ENCODE results near the gene NAA25. TPM values are rescaled to one million over a fixed set of nuclear protein-coding genes. Genes with fewer than 3 reads are reported as not detected.

Gene NAA25
- total RNA-seq, 3 donors from 2014 or later: 16.8 to 29.2 (median 17.9) TPM

GRCh38 chr12:111981987-111982386 is 126.6 kb downstream of the NAA25 start:
- TF ChIP-seq CTCF (IDR thresholded peaks at IDR 0.05): no peak
- intact Hi-C loops (cut with DNase I, micrococcal nuclease): no loop called here

GRCh38 chr12:111980598-111980997 is 128.0 kb downstream of the NAA25 start:
- DNase-seq: no peak
- no peak overlapping the region for H3K4me3 ChIP-seq
- no peaks in the 10 kb centered on the region for H3K36me3 ChIP-seq (ENCODE audit: low read depth)
- TF ChIP-seq CTCF (IDR thresholded peaks at IDR 0.05): no peak
- ATAC-seq: no peak
- no peaks in the 10 kb centered on the region for H3K9me3 ChIP-seq
- H3K4me1 ChIP-seq (ENCODE audit: low read depth): no peaks in the 10 kb centered on the region
- intact Hi-C loops (cut with DNase I, micrococcal nuclease): no loop called here

More at GRCh38 chr12:111981987-111982386, 126.6 kb downstream of the NAA25 start:
- no peak overlapping the region for H3K4me3 ChIP-seq
- H3K36me3 ChIP-seq (ENCODE audit: low read depth): no peaks in the 10 kb centered on the region
- H3K9me3 ChIP-seq: no peaks in the 10 kb centered on the region
- H3K4me1 ChIP-seq (ENCODE audit: low read depth): no peaks in the 10 kb centered on the region
- ATAC-seq: no peak
- DNase-seq: no peak

- ATAC-seq: no peak
- intact Hi-C loops (cut with DNase I, micrococcal nuclease): no loop called here
- Histone ChIP-seq H3K36me3 (ENCODE audit: low read depth) (no peaks in the 10 kb centered on the region), H3K4me3 (no peak overlapping the region), H3K9me3 (no peaks in the 10 kb centered on the region), H3K4me1 (ENCODE audit: low read depth) (no peaks in the 10 kb centered on the region)
- no peak for TF ChIP-seq CTCF (IDR thresholded peaks at IDR 0.05)
- no peak for DNase-seq
These were observed 130.0 kb downstream of the NAA25 start for GRCh38 chr12:111978545-111978944.

GRCh38 chr12:111976860-111977259 is 131.7 kb downstream of the NAA25 start:
- no peaks in the 10 kb centered on the region for H3K9me3 ChIP-seq
- DNase-seq (no peak), ATAC-seq (no peak)
- H3K4me3 ChIP-seq: no peak overlapping the region
- no peak for TF ChIP-seq CTCF (IDR thresholded peaks at IDR 0.05)
- intact Hi-C loops (cut with DNase I, micrococcal nuclease): no loop called here
- no peaks in the 10 kb centered on the region for H3K4me1 ChIP-seq (ENCODE audit: low read depth)
- no peaks in the 10 kb centered on the region for H3K36me3 ChIP-seq (ENCODE audit: low read depth)

Small RNA genes within 50 kb of the gene (microRNA-seq; reads per million reads assigned to microRNA genes)
- gene MIR3657: 0.70 reads per million

Other genes with a start within 250 kb of the NAA25 start
- 10 to 100 TPM; 11.2 to 12.5 (median 11.4) TPM for gene TMEM116, start 95.6 kb downstream of the NAA25 start, total RNA-seq
- 100 to 1,000 TPM; 108 to 112 (median 109) TPM for gene ERP29, start 95.4 kb downstream of the NAA25 start, total RNA-seq
- 10 to 100 TPM; 34.0 to 59.6 (median 35.9) TPM for gene TRAFD1, start 16.8 kb upstream of the NAA25 start, total RNA-seq